HG02870 (cell line): ENCODE measurements around the gene FXYD5.

ENCODE experiments used
- ATAC-seq: cut with Tn5 transposase; IDR thresholded peaks from one replicate; pipeline ENCODE4 v1.9.1; 2021; ENCODE audit warnings: mild to moderate bottlenecking, moderate library complexity; ENCODE audit not compliant: unreplicated experiment

Gene FXYD5

GRCh38 chr19:35211545-35212230, 57.2 kb downstream of the FXYD5 start:
- ATAC-seq, result no peak

- no peak for ATAC-seq
Measured at GRCh38 chr19:35212241-35212640, 57.7 kb downstream of the FXYD5 start.

GRCh38 chr19:35213663-35214632, 59.4 kb downstream of the FXYD5 start:
- no peak for ATAC-seq

DNA sequence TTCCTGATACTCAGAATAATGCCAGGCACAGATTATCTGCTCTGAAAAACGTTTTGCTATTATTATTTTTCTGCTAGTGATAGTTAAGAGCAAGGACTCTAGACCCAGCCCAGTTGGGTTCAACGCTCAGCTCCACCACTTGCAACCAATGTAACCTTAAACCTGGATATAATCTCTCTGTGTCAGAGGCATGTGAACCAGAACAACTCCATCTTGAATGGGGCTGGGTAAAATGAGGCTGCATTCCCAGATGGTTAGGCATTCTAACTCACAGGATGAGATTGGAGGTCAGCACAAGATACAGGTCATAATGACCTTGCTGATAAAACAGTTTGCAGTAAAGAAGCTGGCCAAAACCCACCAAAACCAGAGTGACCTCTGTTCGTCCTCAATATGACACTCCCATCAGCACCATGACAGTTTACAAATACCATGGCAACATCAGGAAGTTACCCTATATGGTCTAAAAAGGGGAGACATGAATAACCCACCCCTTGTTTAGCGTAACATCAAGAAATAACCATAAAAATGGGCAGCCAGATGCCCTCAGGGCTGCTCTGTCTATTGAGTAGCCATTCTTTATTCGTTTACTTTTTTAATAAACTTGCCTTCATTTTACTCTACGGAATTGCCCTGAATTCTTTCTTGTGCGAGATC, 60.4 kb downstream of the FXYD5 start:
- no peak for ATAC-seq

DNA sequence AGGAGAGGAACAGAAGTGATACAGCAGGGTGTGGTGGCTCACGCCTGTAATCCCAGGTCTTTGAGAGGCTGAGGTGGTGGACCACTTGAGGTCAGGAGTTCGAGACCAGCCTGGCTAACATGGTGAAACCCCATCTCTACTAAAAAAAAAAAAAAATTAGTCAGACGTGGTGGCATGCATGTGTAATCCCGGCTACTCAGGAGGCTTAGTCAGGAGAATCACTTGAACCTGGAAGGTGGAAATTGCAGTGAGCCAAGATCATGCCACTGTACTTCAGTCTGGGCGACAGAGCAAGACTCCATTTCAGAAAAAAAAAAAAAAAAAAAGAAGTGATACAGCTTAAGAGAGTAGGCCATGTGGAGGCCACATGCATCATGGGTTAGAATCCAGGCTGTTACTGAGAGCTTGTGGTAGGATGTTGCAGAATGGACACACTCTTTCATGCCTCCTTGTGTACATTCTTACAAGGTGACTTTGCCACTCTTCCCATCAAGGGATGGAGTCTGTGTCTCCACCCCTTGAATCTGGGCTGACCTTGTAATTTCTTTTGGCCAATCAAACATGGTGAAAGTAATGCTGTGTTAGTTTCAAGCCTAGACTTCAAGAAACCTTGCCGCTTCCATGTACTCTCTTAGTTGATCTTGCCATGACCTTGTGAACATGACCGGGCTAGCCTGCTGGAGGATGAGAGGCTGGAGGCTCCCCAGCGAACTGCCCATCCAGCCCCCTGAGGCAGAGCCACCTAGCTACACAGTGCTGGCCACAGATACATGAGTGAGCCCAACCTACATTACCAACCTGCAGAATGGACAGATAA, 61.7 kb downstream of the FXYD5 start:
- no peak for ATAC-seq

- ATAC-seq, result no peak
Measured at GRCh38 chr19:35216833-35217648, 62.5 kb downstream of the FXYD5 start.

DNA sequence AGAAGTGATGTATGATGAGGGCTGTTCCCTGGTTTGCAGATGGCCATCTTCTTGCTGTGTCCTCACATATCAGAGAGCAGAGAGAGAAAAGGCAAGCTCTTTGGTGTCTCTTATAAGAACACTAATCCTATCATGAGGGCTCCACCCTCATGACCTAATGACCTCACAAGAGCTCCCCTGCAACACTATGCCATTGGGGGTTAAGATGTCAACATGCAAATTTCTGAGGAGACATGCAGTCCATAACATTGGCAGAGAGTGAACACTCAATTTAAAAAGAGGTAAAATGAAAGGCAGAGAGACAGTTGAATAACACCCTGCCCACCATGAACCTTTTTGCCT, 63.1 kb downstream of the FXYD5 start:
- no peak for ATAC-seq

DNA sequence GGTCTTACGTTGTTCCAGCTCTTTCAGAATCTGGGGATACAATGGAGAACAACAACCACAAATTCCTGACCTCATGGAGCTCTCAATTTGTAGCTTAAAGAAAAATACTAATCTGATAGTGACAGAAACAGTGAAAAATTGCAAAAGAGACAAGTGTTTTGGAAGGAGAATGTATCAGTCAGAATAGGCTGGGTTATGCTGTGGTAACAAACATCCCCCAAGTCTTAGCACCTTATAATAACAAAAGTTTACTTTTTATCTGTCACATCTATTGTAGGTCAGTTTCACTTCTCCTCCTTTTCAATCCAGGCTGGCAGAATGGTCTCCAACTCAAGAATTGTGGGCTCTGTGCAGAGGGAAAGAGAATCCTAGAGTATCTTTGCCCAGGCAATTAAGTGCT, 64.5 kb downstream of the FXYD5 start:
- ATAC-seq, result no peak
